Adrenal gland (tissue), 5 donors: ENCODE measurements around the gene AGBL3.

Source experiments
- POLR2A ChIP-seq, 2 donors: fragments of 450-650 bp; IDR thresholded peaks; one replicate each; pipeline ENCODE4 v1.6.1; 2017; ENCODE audit warnings: antibody characterized with exemption in 2 of 2, mild to moderate bottlenecking in 2 of 2, moderate library complexity in 1 of 2
- TF ChIP-seq, protein P1 (sequence below), 6 experiments: fragments of 450-650 bp in 4 of 6; fragments of 200-600 bp in 2 of 6; sonication (generic) in 1 of 6; IDR thresholded peaks; 1 replicate in 5 of 6; 2 replicates in 1 of 6; pipeline versions ENCODE4 v1.5.1 to v1.8.0; 2016 to 2021; ENCODE audit warnings: antibody characterized with exemption in 6 of 6, mild to moderate bottlenecking in 2 of 6, moderate library complexity in 1 of 6
- donor health status: DM: no; HTN: no; CAD: no.

DNA sequence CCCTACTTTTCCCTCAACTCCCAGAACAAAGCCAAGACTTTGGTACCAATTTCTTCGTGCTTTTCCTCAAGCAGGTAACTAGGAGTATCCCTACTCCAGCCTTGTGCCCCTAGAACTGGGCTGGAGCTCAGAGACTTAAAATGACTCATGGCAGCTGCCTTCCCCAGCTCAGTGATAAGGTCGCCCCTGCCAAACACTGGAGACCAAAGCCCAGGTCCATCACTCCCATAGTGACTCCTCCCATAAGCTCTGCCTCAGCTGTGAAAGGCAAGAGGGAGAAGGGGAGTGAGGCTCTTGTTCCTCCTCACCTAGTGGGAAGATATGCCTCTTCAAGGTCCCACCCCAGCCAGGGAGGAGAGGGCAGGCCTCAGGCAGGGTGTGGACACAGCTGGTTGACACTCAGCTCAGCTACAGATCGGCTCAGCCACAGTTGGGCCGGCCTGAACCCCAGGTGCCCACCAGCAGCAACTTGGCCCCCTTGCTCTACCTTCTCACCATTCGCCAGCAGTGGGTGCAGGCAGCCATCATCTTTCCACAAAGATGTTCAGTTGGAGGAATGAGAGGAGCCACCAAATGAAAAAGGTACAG, 198.0 kb downstream of the AGBL3 start:
- TF ChIP-seq, protein P1, sequence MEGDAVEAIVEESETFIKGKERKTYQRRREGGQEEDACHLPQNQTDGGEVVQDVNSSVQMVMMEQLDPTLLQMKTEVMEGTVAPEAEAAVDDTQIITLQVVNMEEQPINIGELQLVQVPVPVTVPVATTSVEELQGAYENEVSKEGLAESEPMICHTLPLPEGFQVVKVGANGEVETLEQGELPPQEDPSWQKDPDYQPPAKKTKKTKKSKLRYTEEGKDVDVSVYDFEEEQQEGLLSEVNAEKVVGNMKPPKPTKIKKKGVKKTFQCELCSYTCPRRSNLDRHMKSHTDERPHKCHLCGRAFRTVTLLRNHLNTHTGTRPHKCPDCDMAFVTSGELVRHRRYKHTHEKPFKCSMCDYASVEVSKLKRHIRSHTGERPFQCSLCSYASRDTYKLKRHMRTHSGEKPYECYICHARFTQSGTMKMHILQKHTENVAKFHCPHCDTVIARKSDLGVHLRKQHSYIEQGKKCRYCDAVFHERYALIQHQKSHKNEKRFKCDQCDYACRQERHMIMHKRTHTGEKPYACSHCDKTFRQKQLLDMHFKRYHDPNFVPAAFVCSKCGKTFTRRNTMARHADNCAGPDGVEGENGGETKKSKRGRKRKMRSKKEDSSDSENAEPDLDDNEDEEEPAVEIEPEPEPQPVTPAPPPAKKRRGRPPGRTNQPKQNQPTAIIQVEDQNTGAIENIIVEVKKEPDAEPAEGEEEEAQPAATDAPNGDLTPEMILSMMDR (IDR thresholded peaks at IDR 0.05): no peak
- no peak for TF ChIP-seq POLR2A (IDR thresholded peaks at IDR 0.05)
